ENCODE data around the gene MAML2.

Gene MAML2

DNA sequence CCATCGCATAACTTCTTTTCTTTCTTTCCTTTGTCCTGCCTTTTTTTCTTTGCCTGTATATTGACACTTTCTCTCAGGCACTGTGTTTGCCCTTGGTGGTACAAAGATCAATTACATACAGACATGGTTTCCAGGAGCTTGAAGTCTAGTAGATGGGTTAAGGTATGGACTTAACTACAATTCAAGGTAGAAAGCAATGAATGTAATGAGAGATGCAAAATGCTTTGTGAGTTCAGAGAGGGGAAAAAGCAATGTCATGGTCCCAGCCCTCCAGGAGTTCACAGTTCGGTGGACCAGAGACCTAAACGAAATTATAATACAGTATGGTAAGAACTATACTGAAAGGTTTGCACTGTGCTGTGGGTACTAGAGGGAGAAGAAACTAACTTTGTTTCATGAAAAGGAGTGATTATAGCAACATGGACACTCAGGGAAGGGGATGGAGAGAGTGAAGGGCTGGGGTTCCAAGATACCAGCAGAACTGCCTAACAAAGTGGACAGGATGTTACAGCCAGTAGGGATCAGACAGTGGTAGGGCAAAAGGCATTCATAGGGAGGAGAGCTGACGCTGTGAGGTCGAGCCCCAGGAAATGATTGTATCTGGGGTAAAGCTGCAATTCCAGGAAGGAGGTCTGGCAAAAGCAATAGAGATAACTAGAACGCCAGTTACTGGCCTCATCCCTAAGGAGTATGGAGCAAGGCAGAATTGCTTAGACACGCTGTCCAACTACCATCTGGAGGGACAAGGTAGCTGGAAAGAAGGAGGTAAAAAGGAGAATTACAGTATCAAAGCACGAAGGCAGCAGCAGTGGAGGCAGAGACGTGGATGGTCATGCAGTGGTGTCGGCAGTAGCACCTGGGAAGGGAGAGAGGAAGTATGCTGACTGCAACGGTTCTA is 260.7 kb downstream of the MAML2 start:
- no peak for DNase-seq (ENCODE audit: low read depth)
- no peak overlapping the region for H3K4me3 ChIP-seq (ENCODE audit: low read length)
- no peak for TF ChIP-seq CTCF (conservative IDR thresholded peaks at IDR 0.05; ENCODE audit: low read depth, low read length)

DNA sequence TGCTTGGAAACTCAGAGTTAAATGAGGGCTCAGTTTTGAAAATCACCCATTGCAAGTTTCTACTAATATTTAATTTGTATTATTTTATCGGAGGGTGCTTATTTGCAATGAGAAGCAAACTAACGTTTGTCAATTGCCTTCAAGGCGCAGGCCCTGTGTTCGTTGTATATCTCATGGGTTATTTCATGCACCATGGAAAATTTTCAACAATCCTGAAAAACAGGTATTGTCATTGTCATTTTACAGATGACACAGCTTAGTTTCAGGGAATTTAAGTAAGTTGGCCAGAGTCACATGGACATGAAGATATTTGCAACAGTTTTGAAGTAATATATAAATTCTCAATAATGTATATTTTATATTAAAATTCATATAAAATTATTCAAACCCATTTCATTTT is 261.4 kb downstream of the MAML2 start:
- TF ChIP-seq CTCF (conservative IDR thresholded peaks at IDR 0.05; ENCODE audit: low read depth, low read length), result no peak
- no peak for DNase-seq (ENCODE audit: low read depth)
- no peak overlapping the region for H3K4me3 ChIP-seq (ENCODE audit: low read length)

GRCh38 chr11:96079691-96080090 is 263.3 kb downstream of the MAML2 start:
- no peak for DNase-seq (ENCODE audit: low read depth)
- TF ChIP-seq CTCF (conservative IDR thresholded peaks at IDR 0.05; ENCODE audit: low read depth, low read length), result no peak
- H3K4me3 ChIP-seq (ENCODE audit: low read length), result no peak overlapping the region

GRCh38 chr11:96075532-96075959 is 267.4 kb downstream of the MAML2 start:
- H3K4me3 ChIP-seq (ENCODE audit: low read length), result no peak overlapping the region
- TF ChIP-seq CTCF (conservative IDR thresholded peaks at IDR 0.05; ENCODE audit: low read depth, low read length), result no peak
- no peak for DNase-seq (ENCODE audit: low read depth)

DNA sequence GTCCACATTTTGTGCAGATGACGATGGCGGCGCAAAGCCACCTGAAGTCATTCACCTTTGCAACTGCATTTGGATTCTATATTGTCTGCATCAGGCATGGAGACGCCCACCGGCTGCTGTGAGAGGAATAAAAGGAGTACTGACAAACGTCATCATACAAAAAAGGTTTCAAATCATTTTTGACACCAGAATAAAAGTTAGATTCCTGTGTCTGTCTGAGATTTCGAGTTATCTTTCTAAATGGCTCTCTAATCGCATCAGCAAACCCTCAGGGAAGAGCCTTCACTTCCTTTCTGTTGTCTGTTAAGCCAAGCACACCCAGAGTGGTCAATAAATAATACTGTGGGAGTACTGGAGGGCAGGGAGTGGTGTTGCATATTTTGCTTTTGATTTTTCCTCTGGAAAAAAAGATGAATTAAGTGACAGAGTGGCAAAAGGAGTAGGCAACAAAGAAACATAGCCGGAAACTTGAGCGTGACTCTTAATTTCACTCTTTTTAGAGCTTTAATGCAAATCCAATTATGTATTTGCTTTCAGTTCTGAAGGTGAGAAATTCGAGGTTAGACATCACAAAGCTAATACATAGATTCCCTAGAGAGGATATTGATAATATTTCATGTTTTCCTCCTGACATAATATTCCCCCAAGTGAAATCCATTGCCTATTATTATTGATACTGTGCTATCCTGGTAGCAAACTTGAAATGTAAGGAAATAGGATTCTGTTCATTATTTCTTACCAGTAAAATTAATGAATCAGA is 268.3 kb downstream of the MAML2 start:
- TF ChIP-seq CTCF (conservative IDR thresholded peaks at IDR 0.05; ENCODE audit: low read depth, low read length), result no peak
- no peak overlapping the region for H3K4me3 ChIP-seq (ENCODE audit: low read length)
- no peak for DNase-seq (ENCODE audit: low read depth)

DNA sequence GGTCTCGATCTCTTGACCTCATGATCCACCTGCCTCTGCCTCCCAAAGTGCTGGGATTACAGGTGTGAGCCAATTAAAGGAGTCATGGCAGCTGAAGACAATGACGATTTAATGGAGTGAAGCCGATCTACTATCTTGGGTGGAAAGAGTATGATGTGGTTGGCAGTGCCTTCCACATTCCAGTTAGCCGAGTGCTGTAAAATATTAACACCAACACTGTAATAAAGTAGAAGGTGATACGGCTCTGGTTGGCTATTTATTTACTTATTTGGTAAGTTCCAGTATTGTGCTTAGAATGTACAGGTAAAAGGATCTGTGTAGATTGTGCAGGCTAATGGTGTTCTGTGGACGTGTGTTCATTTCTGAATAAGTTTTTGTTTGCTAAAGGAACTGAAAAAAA is 269.5 kb downstream of the MAML2 start:
- no peak for DNase-seq (ENCODE audit: low read depth)
- TF ChIP-seq CTCF (conservative IDR thresholded peaks at IDR 0.05; ENCODE audit: low read depth, low read length), result no peak
- H3K4me3 ChIP-seq (ENCODE audit: low read length), result no peak overlapping the region
